NT2/D1 (cell line): Measurements from ENCODE around the gene TBC1D2B.

ENCODE experiments used
- SUZ12 ChIP-seq: IDR thresholded peaks from 2 replicates; pipeline ENCODE4 v1.6.1; 2011; ENCODE audit not compliant: insufficient read length, insufficient read depth; ENCODE audit errors: extremely low read depth
- YY1 ChIP-seq: IDR thresholded peaks from 2 replicates; pipeline ENCODE4 v1.6.1; 2011; ENCODE audit not compliant: insufficient read length, insufficient read depth

GRCh38 chr15:77984446-77984861 is 93.1 kb downstream of the TBC1D2B start:
- TF ChIP-seq YY1 (no peak), SUZ12 (no peak)
